ENCODE results near the gene KIAA2012. TPM values are rescaled to one million over a fixed set of nuclear protein-coding genes. Genes with fewer than 3 reads are reported as not detected.

KIAA2012 gene
- total and polyA plus RNA-seq, 2 of the 8 experiments (the other 6 are each of a cell fraction or from before 2014, with no cell fraction given) = not detected

- no peaks in the 10 kb centered on the region for H3K79me1 ChIP-seq (ENCODE audit: low read depth, low read length)
- H3K4me2 ChIP-seq (ENCODE audit: insufficient read depth in 1 of 2, low read depth in 2 of 2, low read length in 2 of 2) = no peak overlapping the region
- H2AK5ac ChIP-seq (ENCODE audit: low read depth, low read length) = no peak overlapping the region
- no peak overlapping the region for H2AFZ ChIP-seq (ENCODE audit: low read length)
- no peaks in the 10 kb centered on the region; a peak in 1 of 8 replicates for H3K36me3 ChIP-seq (ENCODE audit: control insufficient read depth in 2 of 4, insufficient read depth in 4 of 4, low read length in 3 of 4)
- no peak overlapping the region for H4K5ac ChIP-seq (ENCODE audit: insufficient read length, low read depth, low read length)
- WGBS, 2 experiments (ENCODE audit: extremely low coverage in 1 of 2, insufficient coverage in 1 of 2, insufficient read length in 1 of 2, insufficient replicate concordance in 2 of 2, low coverage in 1 of 2, low lambda C conversion rate in 2 of 2, missing lambda C conversion rate in 1 of 2) = 94% methylated on average over 5 of the region's 5 CpGs; no CpG with 5 or more reads in 1 of the 2 experiments
- peaks cover 5 to 8% (median 6%) of the 10 kb centered on the region in 4 experiments; a peak in 6 of 7 replicates for H3K4me1 ChIP-seq (replicated peaks in 1 of 4; ENCODE audit: control insufficient read depth in 3 of 4, insufficient read depth in 4 of 4, low read length in 3 of 4)
- H3K79me2 ChIP-seq (ENCODE audit: control insufficient read depth in 1 of 2, insufficient read depth in 2 of 2, low read length in 2 of 2) = no peaks in the 10 kb centered on the region
- H2BK15ac ChIP-seq (ENCODE audit: low read length) = no peak overlapping the region
- ChIA-PET POLR2A (ENCODE audit: partially characterized antibody) (no interaction called here), CTCF (ENCODE audit: partially characterized antibody) (interaction anchor here (1.0 to 1.4 kb wide), 4 partner anchors 12 to 24 kb away, joined by 3 to 5 read pairs (median 4); no protein-coding TSS in a partner anchor)
- no peaks in the 10 kb centered on the region for H3K27me3 ChIP-seq (replicated peaks in 1 of 4; ENCODE audit: control insufficient read depth in 3 of 4, extremely low read depth in 1 of 4, insufficient read depth in 3 of 4, low read length in 3 of 4)
- DNase-seq (ENCODE audit: low read depth in 1 of 2, low spot score in 2 of 2) (no peak), FAIRE-seq (no peak)
- H2BK5ac ChIP-seq (ENCODE audit: low read depth, low read length) = no peak overlapping the region
- no peak overlapping the region for H2BK120ac ChIP-seq (replicated peaks; ENCODE audit: low read depth, low read length)
- H2BK12ac ChIP-seq (ENCODE audit: low read depth, low read length) = no peak overlapping the region
- no peak overlapping the region for H3K27ac ChIP-seq (ENCODE audit: low read depth, low read length)
- H4K91ac ChIP-seq (replicated peaks; ENCODE audit: insufficient read length, low read length) = no peak overlapping the region
- H3K4ac ChIP-seq (replicated peaks; ENCODE audit: insufficient read length, low read depth, low read length) = no peak overlapping the region
- H3K18ac ChIP-seq (ENCODE audit: extremely low read depth, low read length) = no peak overlapping the region
- H3K56ac ChIP-seq (replicated peaks; ENCODE audit: insufficient read length, low read depth, low read length) = no peak overlapping the region
- peaks cover 0 to 4% of the 10 kb centered on the region in 2 experiments; a peak in 2 of 4 replicates for H3K9me3 ChIP-seq (ENCODE audit: insufficient read depth in 2 of 2, low read depth in 1 of 2, low read length in 1 of 2)
- H4K8ac ChIP-seq (ENCODE audit: extremely low read depth, insufficient read depth, low read length) = no peak overlapping the region
- no peak overlapping the region for H3K14ac ChIP-seq (ENCODE audit: insufficient read length)
- H3K9ac ChIP-seq (replicated peaks in 1 of 4; ENCODE audit: extremely low read depth in 1 of 4, low read depth in 3 of 4, low read length in 3 of 4) = no peak overlapping the region
- no peaks in the 10 kb centered on the region for H4K20me1 ChIP-seq (replicated peaks in 1 of 2; ENCODE audit: control insufficient read depth in 1 of 2, insufficient read depth in 2 of 2, low read length in 2 of 2)
- no peak overlapping the region for H3K23ac ChIP-seq (ENCODE audit: insufficient read length)
- no peaks in the 10 kb centered on the region for H3K23me2 ChIP-seq (ENCODE audit: low read depth, low read length)
- no peak overlapping the region for H3K4me3 ChIP-seq (ENCODE audit: extremely low read depth in 1 of 4, insufficient read depth in 2 of 4, low read depth in 3 of 4, low read length in 4 of 4)
- no peak overlapping the region for H2BK20ac ChIP-seq (ENCODE audit: low read length)
- TF ChIP-seq SIX5 (IDR thresholded peaks at IDR 0.05; ENCODE audit: low read depth, low read length) (no peak), CEBPB (IDR thresholded peaks at IDR 0.05; ENCODE audit: low read depth, low read length) (no peak), CHD1 (IDR thresholded peaks at IDR 0.05; ENCODE audit: low read depth, low read length) (no peak), RXRA (IDR thresholded peaks at IDR 0.05; ENCODE audit: insufficient read depth, low read depth, low read length) (no peak), BRCA1 (IDR thresholded peaks at IDR 0.05; ENCODE audit: low read depth, low read length) (no peak), BACH1 (IDR thresholded peaks at IDR 0.05; ENCODE audit: low read length) (no peak), MAX (IDR thresholded peaks at IDR 0.05) (no peak), JUN (IDR thresholded peaks at IDR 0.05; ENCODE audit: low read depth, low read length) (no peak), JUND (IDR thresholded peaks at IDR 0.05; ENCODE audit: low read length) (no peak), USF2 (IDR thresholded peaks at IDR 0.05; ENCODE audit: low read length) (no peak), FOSL1 (IDR thresholded peaks at IDR 0.05; ENCODE audit: insufficient read depth, low read depth, low read length) (no peak)
- TF ChIP-seq, protein P1, sequence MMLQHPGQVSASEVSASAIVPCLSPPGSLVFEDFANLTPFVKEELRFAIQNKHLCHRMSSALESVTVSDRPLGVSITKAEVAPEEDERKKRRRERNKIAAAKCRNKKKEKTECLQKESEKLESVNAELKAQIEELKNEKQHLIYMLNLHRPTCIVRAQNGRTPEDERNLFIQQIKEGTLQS (IDR thresholded peaks at IDR 0.05; ENCODE audit: insufficient read depth, low read depth, low read length) = no peak
Measured at GRCh38 chr2:202079310-202079709, 6.3 kb downstream of the KIAA2012 start.

All from H1 (cell line).